Hematopoietic multipotent progenitor cell (in vitro differentiated cells): ENCODE results near the gene OLFM1. TPM values are rescaled to one million over a fixed set of nuclear protein-coding genes. Genes with fewer than 3 reads are reported as not detected.

ENCODE experiments used
- DNase-seq, 3 donors: peaks; one replicate each; pipeline ENCODE4 v3.0.0-alpha.2; 2011 to 2015; ENCODE audit warnings: low read depth in 2 of 3, low spot score in 2 of 3
- total RNA-seq: library from RNA; depleted of rRNA; stranded (reverse); fragments of >200 nt; gene quantifications from one replicate; pipeline ENCODE4 v1.2.3, GENCODE V29; 2012

The OLFM1 gene
- total RNA-seq, 1 donor = 0.27 TPM

DNA sequence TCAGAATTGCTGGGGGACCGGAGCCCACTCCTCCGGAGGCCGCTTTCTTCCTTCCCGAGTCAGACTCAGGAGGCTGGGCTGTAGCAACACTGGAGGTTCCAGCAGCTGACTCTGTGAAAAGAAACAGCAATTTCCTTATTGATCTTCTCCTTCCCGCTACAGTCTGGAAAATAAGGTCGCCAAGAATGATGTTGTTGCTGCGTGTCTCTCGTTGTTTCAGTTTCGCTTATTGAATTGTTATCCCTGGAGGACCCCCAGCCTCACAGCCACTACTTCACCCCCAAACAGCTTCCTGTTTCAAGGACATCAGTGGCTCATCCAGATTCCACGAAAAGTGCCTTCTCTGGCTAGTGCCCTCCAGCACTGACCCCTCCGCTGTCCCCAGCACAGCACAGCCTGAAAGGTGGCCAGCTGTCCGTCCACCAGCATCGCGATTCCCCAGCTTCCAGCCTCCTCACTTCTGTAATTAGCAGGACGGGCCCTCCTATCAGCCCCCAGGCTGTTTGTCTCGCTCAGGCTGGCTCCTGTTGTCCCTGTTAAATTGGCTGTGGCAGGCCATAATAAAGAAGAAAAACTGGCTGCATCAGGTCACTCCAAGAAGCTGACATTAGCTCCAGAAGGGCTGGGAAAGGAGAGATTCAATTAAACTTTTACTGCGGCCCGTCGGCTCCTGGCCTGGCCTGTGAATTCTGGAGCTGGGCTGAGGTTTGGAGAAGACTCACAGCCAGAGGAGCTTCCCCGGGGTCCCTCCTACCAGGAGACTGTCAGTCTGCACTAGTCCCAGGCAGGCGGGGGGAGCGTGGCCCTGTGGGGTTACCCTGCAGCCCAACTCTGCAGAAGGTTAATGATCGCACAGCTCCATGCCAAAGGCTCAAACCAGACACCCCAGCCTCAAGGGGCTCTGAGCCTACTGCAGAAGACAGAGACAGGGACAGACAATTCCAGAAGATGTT lies 40.5 kb downstream of the OLFM1 start:
- DNase-seq = no peak

DNA sequence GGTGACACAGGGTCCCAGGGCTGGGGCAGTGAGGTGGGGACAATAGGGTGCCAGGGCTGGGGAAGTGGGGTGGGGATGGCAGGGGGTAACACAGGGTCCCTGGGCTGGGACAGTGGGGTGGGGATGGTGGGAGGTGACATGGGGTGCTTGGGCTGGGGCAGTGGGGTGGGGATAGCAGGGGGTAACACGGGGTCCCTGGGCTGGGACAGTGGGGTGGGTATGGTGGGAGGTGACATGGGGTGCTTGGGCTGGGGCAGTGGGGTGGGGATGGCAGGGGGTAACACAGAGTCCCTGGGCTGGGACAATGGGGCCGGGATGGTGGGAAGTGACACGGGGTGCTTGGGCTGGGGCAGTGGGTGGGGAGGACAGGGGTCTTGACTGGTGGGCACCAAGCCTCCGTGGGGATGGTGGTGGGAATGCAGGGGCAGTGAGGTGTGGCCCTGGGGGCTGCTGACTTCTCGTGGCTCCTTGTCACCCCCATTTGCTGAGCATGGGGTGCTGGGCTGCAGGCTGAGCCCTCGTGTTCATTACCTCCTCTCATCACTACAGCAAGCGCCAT lies 41.7 kb downstream of the OLFM1 start:
- DNase-seq = no peak

DNA sequence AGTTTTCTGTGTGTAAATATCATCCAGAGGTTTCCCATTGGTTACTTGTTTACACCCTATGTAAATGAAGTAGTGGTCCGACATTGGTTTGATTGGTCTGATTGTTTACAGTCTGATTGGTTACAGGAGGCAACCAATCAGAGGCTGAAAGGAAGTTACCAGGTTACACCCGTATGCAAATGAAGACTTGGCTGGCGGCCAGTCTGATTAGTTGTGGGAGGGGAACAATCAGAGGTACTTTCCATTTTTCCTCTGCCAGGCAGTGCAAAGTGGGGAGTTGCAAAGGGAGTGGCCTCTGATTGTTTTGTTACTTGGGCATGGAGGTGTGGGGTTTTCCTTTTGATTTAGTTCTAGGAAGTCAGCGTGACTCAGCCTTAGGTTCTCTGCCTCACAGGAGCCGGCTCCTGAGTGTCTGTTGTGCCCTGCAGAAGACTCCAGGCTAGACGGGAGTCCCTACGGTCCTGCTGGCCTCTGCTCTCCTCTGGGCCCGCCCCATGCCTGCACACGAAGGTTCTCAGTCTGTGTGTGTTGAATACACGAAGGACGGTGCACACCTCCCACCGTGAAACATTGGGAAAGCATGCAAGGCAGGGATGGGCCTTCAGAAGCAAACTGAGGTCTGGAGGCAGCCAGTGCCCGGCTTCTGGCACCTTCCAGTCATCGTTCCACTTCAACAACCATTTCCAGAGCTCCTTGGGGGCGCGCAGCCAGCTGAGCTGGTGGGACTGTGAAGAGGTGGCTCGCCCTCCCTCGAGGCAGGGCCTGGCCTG lies 42.9 kb downstream of the OLFM1 start:
- no peak for DNase-seq

DNA sequence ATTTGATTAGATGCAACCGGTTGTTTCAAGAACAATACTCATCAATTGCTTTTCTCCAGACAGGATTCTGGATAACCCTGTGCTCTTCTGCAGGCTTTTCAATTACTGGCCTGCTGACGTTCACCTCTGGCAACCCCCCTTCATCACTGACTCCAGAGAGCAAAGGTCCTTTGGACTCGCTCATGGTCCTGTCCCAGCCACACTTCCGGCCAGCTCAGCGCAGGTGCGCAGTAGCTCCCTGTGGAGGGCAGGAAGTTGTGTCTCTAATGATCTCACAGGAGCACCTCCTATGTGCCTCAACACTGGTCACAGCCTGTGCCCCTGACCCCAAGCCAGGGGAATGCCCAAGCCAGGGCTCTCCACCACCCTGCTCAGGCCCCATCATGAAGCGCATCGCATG lies 44.0 kb downstream of the OLFM1 start:
- no peak for DNase-seq

DNA sequence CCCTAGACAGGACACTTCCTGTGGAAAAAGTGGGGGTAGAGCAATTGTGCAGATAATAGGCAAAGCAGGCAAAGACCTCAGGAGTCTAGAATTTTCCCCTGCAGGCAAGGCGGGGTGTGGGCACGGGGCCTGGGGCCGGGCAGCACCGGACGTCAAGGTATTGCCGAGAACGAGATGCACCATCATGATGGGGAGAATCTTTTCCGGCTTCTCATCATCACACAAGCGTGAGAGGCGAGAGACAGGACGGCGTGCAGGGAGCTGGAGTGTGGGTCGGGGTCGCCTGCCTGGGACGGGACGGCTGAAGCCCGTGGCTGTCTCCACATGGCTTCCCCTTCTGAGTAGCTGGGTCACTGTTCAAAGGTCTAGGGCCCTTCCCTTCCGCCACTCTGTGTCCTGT lies 44.5 kb downstream of the OLFM1 start:
- no peak for DNase-seq

DNA sequence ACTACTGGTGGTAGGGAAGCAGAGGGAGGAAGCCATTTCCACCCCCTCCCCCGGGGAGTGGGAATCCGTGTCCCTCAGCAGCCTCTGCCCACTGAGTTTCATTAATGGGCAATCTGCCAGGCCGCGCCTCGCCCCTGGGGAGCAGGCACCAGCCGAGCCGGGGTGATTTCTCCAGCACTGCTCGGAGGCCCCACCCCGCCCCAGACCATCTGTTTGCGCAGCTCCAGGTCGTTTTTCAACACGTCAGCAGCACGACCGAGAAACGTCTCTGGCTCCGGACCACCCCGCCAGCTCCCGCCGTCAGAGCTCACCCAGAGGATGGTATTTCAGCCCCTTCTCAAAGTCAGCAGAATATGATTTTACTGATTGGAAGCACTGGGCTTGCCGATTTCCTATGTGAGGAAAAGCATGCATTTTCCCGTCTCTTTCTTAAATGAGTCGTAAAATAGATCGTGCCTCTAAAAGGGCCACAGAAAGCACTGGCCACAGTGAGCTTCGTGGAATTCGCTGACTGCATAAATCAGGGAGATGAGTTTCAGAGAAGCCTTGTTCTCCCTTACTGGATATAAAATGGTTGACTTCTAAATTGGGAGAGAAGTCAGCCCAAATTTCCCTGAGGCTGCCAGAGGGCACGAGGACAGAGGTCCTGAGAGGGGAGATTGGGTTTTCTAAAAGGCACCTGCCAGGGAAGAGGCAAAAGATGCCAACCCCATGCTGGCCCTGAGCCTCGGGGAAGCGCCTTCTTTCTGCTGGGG lies 47.0 kb downstream of the OLFM1 start:
- no peak for DNase-seq

DNA sequence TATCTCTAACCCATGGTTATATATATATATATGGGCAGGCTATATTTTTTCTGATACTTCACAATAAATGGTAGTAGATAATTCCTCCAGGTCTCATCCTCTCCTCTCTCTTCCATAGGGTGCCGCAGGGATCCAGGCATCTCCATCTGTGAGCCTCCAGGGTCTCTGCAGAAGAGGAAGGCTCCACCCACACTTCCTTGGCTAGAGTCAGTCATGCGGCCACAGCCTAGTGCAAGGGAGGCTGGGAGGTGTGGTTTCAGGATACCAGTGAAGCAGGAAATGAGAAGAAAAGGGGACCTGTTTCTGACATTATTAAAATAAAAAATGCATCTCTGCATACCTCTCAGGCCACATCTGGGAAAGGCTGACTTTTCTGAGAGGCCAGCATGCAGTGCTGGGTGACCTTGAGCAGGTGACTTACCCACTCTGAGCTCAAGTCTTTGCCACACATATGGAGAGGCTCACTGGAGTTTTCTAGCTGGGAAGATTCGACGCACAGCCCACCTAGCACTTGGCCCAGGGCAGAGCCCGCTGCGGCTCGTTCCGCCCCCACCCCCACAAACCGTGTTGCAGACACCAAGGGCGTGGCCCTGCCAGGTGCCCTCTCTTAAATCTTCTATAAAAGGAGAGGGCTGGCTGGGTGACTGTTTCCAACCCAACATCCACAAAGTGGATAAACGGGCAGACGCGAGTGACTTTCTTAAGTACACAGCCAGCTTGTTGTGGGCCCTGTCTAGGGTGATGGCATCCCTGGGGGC lies 47.9 kb downstream of the OLFM1 start:
- DNase-seq = no peak

DNA sequence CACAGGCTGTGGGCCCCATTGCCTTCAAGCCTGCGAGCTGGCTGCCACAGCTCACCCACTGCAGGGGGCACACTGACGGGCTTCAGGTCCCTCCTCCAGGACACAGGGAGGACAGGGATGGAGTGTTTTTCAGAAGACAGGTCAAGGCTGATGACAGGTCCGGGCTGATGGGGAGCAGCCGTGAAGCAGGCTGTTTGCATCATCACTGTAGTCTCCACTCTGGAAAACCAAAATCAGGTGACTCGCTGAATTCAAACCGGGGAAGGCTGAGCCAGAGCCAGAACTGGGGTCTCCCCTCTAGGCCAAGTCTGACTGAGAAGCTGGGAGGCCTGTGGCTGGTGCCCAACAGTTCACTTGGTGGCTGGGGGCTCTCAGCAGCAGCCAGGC lies 48.5 kb downstream of the OLFM1 start:
- no peak for DNase-seq

DNA sequence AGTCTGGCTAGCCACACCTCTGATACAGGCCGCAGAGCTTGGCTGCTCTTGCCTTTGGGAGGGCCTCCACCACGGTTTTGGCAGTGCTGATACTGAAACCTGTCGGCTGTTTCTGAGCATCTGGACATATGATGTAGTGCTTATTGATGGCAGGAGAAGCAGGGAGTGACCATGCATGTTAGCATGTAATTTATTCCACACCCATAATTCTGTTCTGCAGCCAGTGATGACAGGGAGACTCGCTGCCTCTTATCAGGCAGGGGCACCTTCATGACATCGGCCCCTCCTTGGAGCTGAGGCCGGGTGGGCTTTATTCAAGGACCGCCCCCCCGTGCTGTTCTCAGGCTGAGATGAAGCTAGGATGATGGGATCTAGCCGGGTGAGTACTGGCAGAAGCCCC lies 49.0 kb downstream of the OLFM1 start:
- no peak for DNase-seq

DNA sequence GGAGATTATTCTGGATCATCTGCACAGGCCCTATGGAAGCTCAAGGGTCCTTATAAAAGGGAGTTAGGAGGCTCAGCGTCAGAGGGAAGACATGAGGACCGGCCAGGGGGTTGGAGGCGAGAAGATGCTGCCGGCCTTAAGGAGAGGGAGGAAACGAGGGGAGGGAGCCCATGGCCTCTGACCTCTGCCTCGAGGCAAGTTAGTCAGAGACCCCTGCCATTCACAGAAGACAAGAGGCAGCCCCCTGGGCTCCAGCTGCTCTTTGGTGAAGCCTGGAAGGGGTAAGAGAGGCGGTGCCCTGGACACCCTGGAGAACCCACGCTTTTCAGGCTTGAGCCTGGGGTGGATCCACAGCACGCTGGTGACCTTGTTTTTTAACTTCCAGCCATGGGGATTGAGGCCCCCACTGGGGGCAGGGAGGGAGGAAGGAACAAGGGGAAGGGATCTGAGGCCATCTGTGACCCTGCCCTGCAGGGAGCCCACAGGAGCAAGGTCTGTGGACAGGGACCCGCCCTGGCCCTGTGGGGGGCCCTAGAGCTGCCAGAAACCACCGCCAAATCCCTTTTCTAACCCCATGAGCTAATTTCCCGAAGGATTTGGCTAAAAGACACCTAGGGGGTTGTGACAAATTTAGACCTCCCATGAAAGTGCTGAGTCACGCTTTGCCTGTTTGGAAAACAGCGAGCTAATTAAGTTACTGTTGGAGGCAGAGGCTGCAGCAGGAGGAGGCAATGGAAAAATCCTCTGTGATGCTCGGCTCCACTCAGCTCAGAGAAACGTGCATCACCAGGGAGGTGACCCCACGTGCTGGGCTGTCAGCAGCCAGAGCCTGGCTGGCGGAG lies 49.7 kb downstream of the OLFM1 start:
- DNase-seq = no peak

DNA sequence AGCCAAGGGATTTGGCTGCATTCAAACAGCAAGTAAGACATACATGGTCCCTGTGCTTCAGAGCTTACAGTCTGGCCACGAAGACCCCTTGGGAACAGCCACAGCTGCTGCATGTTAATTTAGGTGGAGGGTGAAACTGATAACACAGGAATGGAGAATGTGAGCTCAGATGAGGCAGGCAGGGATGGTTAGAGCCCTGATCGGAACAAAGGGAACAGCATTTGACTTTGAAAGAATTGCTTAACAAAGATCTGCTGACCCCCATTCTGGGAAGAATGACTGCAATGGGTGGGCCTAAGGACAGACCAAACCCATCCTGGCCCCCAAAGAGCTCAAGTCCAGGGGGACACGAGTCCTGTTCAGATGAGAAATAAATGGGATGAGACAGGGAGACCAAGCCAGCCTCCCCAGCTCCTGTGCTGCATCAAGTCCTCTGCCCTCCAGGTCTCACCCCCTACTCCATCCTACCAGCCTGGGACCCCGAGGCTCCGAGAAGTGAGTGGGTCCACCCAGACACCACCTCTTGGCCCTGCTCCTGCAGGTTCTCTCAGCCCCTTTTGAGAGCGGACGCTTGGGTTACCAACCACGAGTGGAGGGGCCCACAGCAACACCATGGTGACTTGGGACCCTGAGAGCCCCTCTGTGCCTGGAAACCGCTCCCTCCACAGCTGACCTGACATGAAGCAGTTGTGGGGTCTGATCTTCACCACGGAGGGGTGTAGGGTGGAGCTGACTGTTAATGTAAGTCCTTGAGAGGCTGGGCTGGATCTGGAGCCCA lies 50.8 kb downstream of the OLFM1 start:
- no peak for DNase-seq

DNA sequence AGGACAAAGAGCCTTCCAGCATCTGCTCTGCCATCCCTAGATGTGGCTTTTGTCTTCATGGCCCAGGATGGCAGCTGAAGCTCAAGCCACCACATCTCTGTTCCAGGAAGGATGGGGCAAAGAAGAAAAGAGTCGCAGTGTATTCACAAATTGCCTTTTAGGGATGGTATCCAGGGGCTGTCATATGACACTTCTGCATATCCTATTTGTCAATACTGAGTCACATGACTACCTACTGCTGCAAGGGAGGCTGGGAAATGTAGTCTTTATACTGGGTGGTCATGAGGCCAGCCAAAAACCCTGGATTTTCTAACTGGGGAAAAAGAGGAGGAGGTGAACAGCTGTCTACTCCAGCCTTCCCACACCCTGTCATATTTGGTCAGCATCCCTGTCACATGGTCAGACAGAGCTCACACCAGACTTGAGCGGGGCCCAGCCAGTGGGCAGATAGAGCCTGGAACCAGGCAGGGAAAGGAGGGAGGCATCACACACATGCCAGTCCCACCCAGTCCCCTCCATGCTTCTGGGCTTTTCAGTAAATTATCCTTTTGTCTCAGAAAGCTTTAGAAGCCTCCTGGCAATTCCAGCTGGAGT lies 52.0 kb downstream of the OLFM1 start:
- DNase-seq = no peak

DNA sequence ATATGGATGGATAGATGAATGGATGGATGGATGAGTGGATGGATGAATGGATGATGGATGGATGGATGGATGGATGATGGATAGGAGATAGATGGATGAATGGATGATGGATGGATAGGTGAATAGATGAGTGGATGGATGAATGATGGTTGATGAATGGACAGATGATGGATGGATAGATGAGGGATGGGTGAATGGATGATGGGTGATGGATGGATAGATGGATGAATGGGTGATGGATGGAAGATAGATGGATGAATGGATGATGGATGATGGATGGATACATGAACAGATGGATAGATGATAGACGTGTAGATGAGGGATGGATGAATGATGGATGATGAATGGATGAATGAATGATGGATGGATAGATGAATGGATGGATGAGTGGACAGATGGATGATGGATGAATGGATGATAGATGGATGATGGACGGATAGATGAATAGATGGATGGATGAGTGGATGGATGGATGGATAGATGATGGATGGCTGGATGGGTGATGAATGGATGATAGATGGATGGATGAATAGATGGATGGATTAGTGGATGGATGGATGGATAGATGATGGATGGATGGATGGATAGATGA lies 53.8 kb downstream of the OLFM1 start:
- no peak for DNase-seq

DNA sequence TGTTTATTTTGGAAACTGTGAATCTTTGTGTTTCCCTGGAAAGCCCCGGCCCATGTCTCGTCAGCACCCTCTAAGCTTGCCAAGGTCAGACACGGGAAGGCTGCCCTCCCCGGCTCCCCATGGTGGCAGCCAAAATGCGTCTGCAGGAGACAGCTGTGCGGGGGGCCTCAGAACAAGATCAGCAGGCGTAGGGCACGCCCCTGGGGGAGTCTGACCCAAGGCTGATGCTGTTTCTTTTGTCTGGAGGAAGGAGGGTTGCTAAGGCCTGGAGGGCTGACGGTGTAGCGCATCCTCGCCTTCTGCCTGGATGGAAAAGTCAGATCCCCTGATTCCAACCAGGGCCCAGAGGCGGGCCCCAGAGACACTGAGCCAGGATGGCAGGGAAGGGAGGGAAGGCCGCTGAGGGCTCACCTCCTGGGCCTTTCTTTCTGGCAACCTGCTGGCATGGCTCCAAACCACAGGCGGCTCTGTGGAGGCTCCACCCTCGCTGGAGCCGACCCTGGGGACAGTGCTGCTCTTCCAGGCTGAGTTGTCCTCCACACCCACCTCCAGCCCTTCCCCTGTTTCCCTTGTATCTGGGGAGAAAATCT lies 57.2 kb downstream of the OLFM1 start:
- DNase-seq = no peak

DNA sequence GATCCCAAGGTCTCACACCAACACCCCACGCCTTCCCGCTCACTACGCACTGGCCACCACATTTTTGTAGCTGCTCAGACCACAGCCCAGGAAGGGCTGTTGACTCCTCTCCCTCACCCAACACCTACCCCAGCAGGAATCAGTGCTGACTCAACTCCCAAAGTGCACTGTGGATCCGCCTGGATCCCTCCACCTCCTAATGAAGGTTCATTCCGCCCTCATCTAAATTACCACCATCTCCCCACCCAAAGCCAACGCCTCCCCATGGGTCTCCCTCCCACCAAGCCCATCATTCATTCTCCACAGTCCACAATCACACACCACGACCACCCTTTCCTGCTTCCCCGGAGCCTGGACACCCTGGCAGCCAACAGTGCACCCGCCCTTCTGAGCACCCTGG lies 57.8 kb downstream of the OLFM1 start:
- DNase-seq = no peak

DNA sequence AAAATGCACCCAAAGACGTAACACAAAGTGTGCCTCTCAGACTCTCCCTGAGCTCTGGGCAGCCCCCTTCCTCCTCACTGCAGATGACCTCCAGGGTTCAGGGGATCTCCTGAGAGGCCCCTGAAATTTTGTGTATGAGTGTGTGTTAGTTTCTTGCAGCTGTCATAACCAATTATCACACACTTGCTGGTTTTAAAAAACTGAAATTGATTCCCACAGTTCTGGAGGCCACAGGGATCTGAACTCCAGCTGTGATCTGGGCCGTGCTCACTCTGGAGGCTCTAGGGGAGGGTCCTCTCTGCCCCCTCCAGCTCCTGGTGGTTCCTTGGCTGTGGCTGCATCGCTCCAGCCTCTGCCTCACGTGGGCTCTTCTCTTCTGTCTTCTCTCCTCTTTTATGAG lies 58.8 kb downstream of the OLFM1 start:
- DNase-seq = no peak

DNA sequence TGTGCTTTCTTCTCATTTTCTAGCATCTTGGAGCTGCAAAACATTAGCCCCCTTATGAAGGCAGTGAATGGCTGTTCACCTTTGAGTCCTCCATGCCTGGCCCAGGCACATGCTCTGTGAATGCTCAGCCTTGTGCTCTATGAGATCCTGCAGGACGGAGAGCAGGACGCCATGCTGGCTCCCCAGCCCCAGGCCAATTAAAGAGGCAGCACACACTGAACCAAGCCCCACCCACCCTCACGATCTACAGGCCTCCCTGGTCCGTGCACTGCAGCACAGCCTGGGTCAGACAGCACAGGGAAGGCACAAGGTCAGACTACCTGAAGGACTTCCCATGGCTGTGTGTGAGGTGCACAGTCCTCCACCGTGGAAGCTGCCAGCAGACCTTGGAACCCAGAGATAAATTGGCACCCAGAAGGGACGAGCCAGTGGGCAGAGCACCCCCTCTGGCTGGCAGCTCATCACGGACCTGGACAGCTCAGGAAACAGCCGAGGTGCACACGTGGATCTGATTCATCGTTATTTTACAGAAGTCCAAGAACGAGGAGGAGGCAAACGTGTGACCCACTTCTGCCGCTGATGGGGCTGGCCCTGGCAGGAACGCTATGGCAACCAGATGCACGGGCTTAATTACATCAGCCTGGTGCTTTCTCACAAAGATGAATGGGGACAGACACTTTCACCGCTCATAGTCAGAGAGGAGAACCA lies 59.5 kb downstream of the OLFM1 start:
- DNase-seq = no peak
